Spinal cord (tissue), 10 donors: Measurements from ENCODE around the gene MTX2. TPM values are rescaled to one million over a fixed set of nuclear protein-coding genes. Genes with fewer than 3 reads are reported as not detected.
A peak's percentile ranks its signal among the peaks of the same experiment; 100 is the strongest.
"Not testable (repeated sequence)": the region's sequence is repeated elsewhere in the genome, so short reads cannot be mapped to it uniquely, and the experiment has no call there.

Source experiments
- DNase-seq, 6 donors: peaks; one replicate each; pipeline versions ENCODE4 v3.0.0 to v3.0.0-alpha.2; 2013 to 2015; ENCODE audit warnings: low spot score in 6 of 6, low read depth in 4 of 6
- H3K27ac ChIP-seq: one replicate; pipeline ENCODE4 v1.5.1; 2013; ENCODE audit warnings: low read depth, low read length, control low read depth
- H3K27me3 ChIP-seq: one replicate; pipeline ENCODE4 v1.6.1; 2013; ENCODE audit warnings: low read length; ENCODE audit not compliant: control insufficient read depth, insufficient read depth
- H3K36me3 ChIP-seq: one replicate; pipeline ENCODE4 v1.6.1; 2013; ENCODE audit warnings: low read length; ENCODE audit not compliant: control insufficient read depth, insufficient read depth
- H3K4me1 ChIP-seq: one replicate; pipeline ENCODE4 v1.6.1; 2013; ENCODE audit warnings: low read length; ENCODE audit not compliant: control insufficient read depth, insufficient read depth
- H3K4me3 ChIP-seq: one replicate; pipeline ENCODE4 v1.5.1; 2013; ENCODE audit warnings: low read depth, low read length, control low read depth
- H3K9me3 ChIP-seq: one replicate; pipeline ENCODE4 v1.6.1; 2013; ENCODE audit warnings: low read length; ENCODE audit not compliant: control insufficient read depth, insufficient read depth
- WGBS: methylation state at CpG from one replicate; pipeline ENCODE4 v1.1.5; 2013; ENCODE audit warnings: missing lambda C conversion rate; ENCODE audit not compliant: insufficient coverage; 5-methylcytosine and 5-hydroxymethylcytosine counted together
- polyA plus RNA-seq, 2 donors: library from polyadenylated mRNA; unstranded; fragments of 120-200 nt; gene quantifications; one replicate each; pipeline ENCODE4 v1.2.1, GENCODE V29; 2013; ENCODE audit not compliant: insufficient read length in 2 of 2
- total RNA-seq, 2 donors: library from RNA; depleted of rRNA in 1 of 2; stranded (reverse); fragments of 120-200 nt in 1 of 2; fragments of >200 nt in 1 of 2; gene quantifications; one replicate each; pipeline versions ENCODE4 v1.2.3 to v1.2.4, GENCODE V29; 2013 to 2014
- donor health status: healthy.

Gene MTX2
- total and polyA plus RNA-seq, 4 donors: 34.1 to 102 (median 68.8) TPM

DNA sequence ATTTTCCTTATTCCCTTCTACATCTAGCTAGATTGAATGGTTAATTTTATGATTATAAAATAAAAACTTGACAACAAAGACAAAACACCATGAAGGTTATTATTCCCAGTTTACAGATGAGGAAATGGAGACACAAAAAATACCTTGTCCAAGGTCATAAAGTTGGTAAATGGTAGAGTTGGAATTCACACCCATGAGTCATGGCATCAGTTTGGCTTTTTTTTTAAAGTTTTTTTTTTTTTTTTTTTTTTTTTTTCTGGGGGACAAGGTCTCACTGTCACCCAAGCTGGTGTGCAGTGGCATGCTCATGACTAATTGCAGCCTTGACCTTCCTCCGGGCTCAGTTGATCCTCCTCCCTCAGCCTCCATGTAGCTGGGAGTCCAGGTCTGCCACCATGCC, 70.0 kb downstream of the MTX2 start:
- Histone ChIP-seq H3K27ac (no peak overlapping the region), H3K27me3 (no peaks in the 10 kb centered on the region), H3K4me3 (no peak overlapping the region), H3K4me1 (no peaks in the 10 kb centered on the region), H3K9me3 (no peaks in the 10 kb centered on the region), H3K36me3 (no peaks in the 10 kb centered on the region)
- DNase-seq: no peak
- 100% methylated on average over 1 of the region's 1 CpG for WGBS

DNA sequence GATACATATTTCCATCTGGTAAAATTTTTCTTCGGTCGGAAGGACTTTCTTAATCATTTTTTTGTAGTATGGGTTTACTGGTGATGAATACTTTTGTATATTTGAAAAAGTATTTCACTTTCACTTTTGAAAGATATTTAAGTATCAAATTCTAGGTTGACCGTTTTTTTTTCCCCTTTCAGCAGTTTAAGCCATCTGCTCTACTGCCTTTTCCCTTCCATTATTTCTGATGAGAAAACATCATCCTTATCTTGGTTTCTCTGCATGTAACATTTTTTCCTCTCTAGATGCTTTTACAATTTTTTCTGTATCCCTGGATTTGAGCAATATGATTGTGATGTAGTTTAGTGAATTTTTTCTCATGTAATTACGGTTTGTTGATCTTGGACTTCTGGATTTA, 87.0 kb downstream of the MTX2 start:
- no peak overlapping the region for H3K4me3 ChIP-seq
- H3K27ac ChIP-seq: no peak overlapping the region
- H3K9me3 ChIP-seq: no peaks in the 10 kb centered on the region
- no peak for DNase-seq
- H3K36me3 ChIP-seq: no peaks in the 10 kb centered on the region
- no CpG with 5 or more reads among the region's 4 CpGs for WGBS
- no peaks in the 10 kb centered on the region for H3K4me1 ChIP-seq
- no peaks in the 10 kb centered on the region for H3K27me3 ChIP-seq

- H3K27ac ChIP-seq: no peak overlapping the region
- H3K4me3 ChIP-seq: no peak overlapping the region
- WGBS: 60% methylated on average over 1 of the region's 3 CpGs
- peaks cover 2% of the 10 kb centered on the region for H3K9me3 ChIP-seq
- no peaks in the 10 kb centered on the region for H3K36me3 ChIP-seq
- DNase-seq: peak in 1 of 6 donors; percentile 46
- no peaks in the 10 kb centered on the region for H3K4me1 ChIP-seq
- no peaks in the 10 kb centered on the region for H3K27me3 ChIP-seq
These were observed 95.2 kb downstream of the MTX2 start for GRCh38 chr2:176364273-176364977.

DNA sequence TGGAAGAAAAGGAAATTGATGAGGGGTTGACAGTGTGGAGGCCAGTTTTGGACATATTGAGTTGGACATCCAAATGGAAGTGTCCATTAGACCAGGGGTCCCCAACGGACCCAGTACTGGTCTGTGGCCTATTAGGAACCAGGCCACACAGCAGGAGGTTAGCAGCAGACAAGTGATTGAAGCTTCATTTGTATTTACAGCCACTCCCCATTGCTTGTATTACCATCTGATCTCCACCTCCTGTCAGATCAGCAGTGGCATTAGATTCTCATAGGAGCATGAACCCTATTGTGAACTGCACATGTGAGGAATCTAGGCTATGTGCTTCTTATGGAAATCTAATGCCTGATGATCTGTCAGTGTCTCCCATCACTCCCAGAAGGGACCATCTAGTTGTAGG, 99.1 kb downstream of the MTX2 start:
- Histone ChIP-seq H3K27ac (no peak overlapping the region), H3K27me3 (no peaks in the 10 kb centered on the region), H3K9me3 (peaks cover 2% of the 10 kb centered on the region), H3K4me1 (no peaks in the 10 kb centered on the region), H3K4me3 (no peak overlapping the region), H3K36me3 (no peaks in the 10 kb centered on the region)
- 70% methylated on average over 1 of the region's 1 CpG for WGBS
- DNase-seq: no peak

- H3K4me3 ChIP-seq: no peak overlapping the region
- no peaks in the 10 kb centered on the region for H3K27me3 ChIP-seq
- no peaks in the 10 kb centered on the region for H3K36me3 ChIP-seq
- WGBS: 72% methylated on average over 7 of the region's 13 CpGs
- H3K27ac ChIP-seq: no peak overlapping the region
- H3K9me3 ChIP-seq: peaks cover 2% of the 10 kb centered on the region
- DNase-seq: peak in 2 of 6 donors; percentile 12 to 83
- no peaks in the 10 kb centered on the region for H3K4me1 ChIP-seq
These were observed 101.4 kb downstream of the MTX2 start for GRCh38 chr2:176370467-176371171.

DNA sequence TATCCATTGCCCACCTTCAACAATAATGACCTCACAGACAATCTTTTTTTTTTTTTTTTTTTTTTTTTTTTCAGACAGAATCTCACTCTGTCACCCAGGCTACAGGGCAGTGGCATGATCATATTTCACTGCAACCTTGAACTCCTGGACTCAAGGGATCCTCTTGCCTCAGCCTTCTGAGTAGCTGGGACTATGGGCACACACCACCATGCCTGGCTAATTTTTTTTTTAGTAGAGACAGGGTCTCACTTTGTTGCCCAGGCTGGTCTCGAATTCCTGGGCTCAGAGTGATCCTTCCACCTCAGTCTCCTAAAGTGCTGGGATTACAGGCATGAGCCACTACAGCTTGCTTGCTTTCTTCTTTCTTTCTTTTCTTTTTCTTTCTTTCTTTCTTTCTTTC, 103.9 kb downstream of the MTX2 start:
- 90% methylated on average over 1 of the region's 1 CpG for WGBS
- H3K9me3 ChIP-seq, H3K27ac ChIP-seq, H3K4me3 ChIP-seq, H3K36me3 ChIP-seq, H3K4me1 ChIP-seq, H3K27me3 ChIP-seq, DNase-seq: not testable (repeated sequence)

GRCh38 chr2:176378323-176378722, 109.1 kb downstream of the MTX2 start:
- no peak for DNase-seq
- Histone ChIP-seq H3K36me3 (no peaks in the 10 kb centered on the region), H3K4me3 (no peak overlapping the region), H3K27me3 (no peaks in the 10 kb centered on the region), H3K27ac (no peak overlapping the region), H3K9me3 (peaks cover 1% of the 10 kb centered on the region), H3K4me1 (no peaks in the 10 kb centered on the region)
- WGBS: no CpG with 5 or more reads among the region's 1 CpG

DNA sequence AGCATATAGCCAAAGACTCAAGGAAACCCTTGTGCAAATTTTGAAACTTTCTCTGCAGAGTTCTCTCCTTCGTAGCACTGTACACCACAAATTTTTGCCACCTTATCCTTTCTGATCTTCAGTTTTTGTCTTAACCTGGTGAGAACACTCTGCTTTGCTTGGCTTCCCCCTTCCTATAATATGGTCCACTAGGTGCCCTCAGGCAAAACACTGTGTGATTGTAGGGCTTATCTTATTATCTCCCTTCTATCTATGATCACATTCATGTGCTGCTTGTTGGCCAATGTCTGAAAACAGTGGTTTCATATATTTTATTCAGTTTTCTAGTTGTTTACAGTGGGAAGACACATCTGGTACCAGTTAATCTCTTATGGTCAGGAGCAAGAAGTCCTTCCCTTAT, 111.1 kb downstream of the MTX2 start:
- no peaks in the 10 kb centered on the region for H3K27me3 ChIP-seq
- H3K4me1 ChIP-seq: no peaks in the 10 kb centered on the region
- no peak overlapping the region for H3K4me3 ChIP-seq
- no peaks in the 10 kb centered on the region for H3K36me3 ChIP-seq
- no peak for DNase-seq
- 100% methylated on average over 1 of the region's 1 CpG for WGBS
- H3K9me3 ChIP-seq: peaks cover 1% of the 10 kb centered on the region
- H3K27ac ChIP-seq: no peak overlapping the region

DNA sequence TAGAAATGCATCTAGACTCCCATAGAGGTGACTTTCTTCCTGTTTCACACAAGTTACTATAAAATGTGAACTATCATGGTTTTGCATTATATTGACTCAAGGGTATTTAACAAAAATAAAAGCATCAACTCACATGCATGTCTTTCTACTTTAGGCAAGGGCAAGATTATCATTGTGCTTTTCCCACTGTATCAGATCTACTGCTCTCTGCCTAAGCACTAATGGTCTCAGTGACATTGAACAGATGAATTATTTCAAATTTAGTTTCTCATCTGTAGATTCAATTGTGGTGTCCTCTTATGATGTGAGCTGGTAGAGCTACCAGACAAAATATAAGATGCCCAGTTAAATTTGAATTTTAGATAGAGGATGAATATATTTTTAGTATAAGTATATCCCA, 113.9 kb downstream of the MTX2 start:
- DNase-seq: no peak
- Histone ChIP-seq H3K4me1 (no peaks in the 10 kb centered on the region), H3K36me3 (no peaks in the 10 kb centered on the region), H3K27me3 (no peaks in the 10 kb centered on the region), H3K9me3 (no peaks in the 10 kb centered on the region), H3K4me3 (no peak overlapping the region), H3K27ac (no peak overlapping the region)

GRCh38 chr2:176383836-176384442, 114.7 kb downstream of the MTX2 start:
- no peak for DNase-seq
- 87% methylated on average over 1 of the region's 3 CpGs for WGBS

More at GRCh38 chr2:176383836-176384442, 114.7 kb downstream of the MTX2 start:
- Histone ChIP-seq H3K9me3 (no peaks in the 10 kb centered on the region), H3K27me3 (no peaks in the 10 kb centered on the region), H3K4me3 (no peak overlapping the region), H3K36me3 (no peaks in the 10 kb centered on the region), H3K27ac (no peak overlapping the region), H3K4me1 (no peaks in the 10 kb centered on the region)
